Central memory CD4-positive, alpha-beta T cell (primary cell): ENCODE data around the gene MAP1B.
"Not testable (repeated sequence)": the region's sequence is repeated elsewhere in the genome, so short reads cannot be mapped to it uniquely, and the experiment has no call there.

ENCODE experiments used
- DNase-seq: peaks from one replicate; pipeline ENCODE4 v3.0.0; 2022
- total RNA-seq, 3 experiments: gene quantifications; one replicate each; lab custom pipeline; 2026; lab: John Stamatoyannopoulos, UW

Gene MAP1B
- 0 to 0.39 (median 0.07) reads per million in 3 experiments for total RNA-seq

DNA sequence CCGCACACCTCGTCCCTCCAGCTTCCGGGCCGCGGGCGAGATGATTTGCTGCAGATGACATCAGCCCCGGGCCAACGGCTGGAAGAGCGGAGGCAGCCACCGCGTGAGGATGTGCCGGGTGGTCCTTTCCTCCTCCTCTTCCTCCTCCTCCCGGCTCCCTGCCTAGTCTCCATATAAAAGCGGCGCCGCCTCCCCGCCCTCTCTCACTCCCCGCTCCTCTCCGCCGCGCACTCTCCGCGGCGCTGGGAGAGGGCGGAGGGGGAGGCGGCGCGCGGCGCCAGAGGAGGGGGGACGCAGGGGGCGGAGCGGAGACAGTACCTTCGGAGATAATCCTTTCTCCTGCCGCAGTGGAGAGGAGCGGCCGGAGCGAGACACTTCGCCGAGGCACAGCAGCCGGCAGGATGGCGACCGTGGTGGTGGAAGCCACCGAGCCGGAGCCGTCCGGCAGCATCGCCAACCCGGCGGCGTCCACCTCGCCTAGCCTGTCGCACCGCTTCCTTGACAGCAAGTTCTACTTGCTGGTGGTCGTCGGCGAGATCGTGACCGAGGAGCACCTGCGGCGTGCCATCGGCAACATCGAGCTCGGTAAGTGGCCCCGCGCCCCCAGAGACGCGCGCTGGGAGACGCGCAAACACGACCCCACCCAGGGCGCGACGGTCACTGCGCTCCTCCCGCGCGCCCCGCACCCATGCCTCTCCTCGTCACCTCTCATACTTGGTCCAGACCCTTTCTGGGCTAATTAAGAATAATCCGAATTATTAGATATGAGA is at the start of gene MAP1B:
Gene MAP1B (plus strand): TSS at position 345 of the 770 bp plus-strand sequence. CDS start 57 bp downstream, at position 402.
- DNase-seq: no peak

DNA sequence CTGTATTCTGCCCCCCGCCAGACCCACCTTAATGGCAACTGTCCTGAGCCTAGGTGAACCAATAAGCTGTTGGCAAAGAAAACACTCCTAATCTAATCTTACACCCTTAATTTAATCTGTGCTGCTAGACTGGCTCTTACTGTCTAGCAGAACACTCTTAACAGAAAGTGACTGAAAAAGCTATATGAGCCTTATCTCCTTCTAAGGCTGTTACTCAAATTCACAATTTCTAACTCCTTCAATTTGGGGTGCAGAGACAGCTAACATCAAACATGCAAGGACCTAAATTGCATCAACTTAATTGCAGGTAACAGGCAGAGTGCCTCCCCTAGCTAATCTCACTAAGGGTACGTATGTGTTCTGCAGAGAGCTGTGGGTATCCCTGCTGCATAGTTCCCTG is 49.5 kb upstream of the MAP1B start:
- DNase-seq: no peak

DNA sequence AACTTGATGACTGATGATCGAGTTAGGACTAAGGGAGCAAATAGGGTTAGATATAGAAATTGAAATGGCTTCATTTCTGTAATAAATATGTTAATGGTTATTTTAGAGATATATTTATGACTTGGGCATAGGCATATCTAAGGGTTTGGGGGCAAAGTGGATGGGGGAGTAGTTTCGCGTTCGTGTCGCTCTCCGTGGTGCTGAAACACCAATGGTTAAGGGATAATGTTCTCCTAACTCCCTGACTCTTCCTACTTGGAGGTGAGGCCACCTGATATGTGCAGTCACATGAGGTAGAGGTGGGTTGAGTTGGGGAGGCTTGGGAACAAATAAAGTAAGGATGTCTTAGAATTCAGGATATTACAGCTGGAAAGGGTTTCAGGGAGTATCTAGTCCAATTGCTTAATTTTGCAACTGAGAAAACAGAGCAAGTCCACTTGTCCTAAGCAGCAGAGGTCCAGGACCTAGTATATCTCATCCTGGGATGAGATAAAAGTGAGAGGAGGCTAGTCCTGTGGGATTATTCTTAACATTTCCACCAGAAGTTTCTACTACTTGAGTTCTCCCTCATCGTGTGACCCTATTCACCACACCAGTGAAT is 44.0 kb upstream of the MAP1B start:
- DNase-seq: no peak

DNA sequence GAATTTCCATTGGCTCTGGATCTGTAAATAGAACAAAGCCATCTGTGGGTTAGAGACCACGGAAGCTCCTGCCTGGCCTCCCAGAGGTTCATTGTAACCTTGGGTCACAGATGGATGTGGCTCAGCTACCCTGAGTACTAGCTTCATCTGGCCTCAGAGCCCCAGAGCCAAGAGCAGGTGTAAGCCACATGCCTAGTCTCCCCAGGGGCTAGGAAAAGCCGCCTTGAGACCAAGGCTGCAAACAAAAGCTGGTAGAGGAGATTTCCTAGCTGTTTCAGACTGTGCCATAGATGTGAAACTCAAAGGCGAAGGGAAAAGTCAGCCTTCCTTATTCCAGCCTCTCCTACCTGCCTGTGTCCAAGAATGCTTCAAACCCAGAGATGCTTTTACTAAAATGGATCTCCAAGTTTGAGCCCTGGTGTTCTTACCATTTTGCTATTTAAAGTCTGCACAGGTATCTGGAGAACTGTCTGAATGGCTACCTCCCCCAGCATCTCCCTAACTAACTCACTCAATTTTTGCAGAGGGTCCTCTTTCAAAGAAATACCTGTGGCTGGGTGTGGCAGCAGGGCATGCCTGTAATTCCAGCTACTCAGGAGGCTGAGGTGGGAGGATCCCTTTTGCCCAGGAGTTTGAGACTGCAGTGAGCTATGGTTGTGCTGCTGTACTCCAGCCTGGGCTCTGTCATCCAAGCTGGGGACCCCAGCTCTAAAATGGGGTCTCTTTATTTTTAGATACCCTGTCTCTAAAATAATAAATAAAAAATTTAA is 42.3 kb upstream of the MAP1B start:
- DNase-seq: no peak

DNA sequence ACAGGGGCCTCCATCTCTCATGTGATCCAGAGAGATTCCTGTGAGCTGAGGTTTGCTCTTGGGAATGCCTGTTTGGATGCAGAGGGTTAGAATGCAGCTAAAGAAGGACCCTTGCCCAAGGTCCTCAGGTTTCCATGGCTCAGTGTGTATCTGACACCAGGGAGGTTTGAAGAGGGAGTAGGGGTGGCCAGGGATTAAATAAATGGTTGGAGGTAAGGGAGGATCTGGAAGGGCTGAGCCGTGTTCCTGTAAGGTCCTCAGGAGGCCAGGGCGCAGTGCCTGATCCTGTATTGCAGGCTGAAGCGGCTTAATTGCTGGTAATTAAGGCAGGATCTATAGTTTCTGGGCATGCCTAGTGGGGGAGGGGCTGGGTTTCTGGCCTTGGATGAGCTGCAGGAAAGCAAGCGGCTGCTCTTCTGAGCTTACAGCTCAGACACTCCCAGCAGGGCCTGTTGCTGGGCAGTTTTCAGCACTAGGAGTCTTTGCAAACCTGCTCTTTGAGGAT is 41.5 kb upstream of the MAP1B start:
- DNase-seq: no peak

DNA sequence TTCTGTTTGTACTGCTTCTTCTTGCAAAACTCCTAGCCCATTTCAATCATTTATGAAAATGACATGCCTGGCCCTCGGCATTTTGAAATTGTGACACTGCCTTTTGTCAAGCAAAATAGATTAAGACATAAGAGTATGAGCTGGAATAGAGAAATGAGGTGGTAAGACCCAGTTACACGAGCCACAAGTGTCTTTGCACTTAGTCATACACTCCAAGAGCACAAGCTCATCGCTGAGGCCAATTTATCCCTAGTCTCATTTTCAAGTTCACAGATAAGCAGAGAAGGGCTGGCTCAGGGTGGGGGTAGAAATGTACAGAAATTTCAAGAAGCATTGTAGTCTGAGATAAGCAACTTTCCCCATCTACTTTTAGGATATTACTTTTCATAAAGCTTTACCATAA is 40.6 kb upstream of the MAP1B start:
- no peak for DNase-seq

DNA sequence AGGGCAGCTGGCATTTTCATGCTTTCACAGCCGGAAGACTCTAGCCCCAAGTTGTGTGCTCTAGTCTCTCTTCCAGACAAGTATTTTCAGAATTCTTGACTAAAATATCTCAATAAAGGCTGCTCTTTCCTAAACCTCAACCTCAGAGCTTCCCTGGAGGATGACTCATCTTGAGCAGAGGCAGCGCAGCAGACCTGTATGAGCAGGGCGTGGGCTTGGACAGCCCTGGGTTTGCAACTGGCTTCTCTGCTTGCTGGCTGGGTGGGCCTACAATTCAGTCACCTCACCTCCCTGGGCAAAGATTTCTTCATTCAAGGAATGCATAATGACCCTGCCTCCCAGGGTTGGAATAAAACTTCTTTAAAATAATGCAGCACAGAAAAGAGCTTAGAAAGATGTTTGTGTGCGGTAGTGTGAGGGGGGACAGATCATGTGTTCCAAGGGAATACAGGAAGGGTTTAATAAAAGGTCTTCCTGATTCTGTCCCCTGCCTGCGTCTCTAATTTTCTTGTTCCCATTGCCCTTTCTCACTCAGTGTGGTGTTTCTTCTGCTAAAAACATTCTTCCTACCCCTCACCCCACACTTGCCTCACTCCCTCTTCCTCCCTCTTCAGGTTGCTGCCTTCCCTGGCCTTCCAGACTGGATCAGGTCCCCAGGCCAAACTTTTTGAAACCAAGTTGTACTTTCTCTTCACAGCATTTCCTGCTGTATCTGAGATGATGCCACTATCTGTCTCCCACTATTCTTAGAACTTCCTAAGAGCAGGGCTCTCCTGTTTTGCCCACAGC is 39.4 kb upstream of the MAP1B start:
- no peak for DNase-seq

DNA sequence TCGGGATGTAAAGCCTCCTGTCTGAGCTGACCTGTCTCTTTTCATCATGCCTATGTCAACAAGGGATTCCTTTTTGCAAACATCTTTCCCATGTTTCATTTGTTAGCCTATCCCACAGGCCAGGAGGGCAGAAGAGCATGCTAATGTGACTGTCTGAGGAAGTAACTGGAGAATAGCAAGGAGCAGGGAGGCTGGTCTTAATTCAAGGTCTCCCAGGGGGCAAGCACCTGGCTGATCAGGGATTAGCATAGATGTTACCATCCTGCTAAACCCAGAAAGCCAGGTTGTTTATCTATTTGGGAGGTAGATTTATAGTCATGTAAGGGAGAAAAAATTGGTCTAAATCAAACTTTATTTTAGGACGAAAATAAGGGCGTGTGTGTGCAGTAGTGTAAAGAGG is 36.7 kb upstream of the MAP1B start:
- no peak for DNase-seq

DNA sequence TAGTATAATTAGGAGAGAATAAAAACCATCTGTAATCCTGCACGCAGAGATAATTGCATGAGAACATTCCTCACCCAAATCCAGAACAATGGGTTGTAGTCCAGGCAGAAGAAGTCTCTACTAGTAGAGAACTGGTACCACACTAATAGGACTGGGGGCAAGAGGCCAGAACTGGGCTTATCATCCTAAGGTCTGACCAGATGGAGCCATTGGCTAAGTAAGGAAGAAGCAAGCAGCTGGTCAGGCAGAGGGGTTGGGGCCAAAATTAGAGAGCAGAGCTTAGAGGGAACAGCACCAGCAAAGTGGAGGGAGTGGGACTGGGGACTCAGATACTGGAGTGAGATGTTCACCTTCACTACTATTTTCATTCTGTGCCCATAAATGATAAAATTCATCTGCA is 35.4 kb upstream of the MAP1B start:
- DNase-seq: no peak

DNA sequence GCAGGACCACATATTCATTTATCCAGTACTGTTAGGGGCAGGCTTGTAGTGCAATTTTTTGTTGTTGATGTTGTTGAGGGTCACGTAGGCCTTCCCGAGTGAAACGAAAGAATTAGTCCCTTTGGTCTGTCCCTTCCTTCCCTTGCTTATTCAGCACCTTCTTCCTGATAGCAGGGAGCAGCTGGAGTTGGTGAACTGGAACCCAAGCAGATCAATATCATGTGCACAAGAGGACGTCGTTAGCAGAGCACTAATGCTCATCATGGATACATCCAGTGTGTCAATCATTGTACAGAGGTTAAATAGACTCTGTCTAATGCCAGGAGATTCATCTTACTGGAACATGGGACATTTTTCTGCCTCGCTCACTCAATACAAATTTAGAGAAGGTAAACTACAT is 33.0 kb upstream of the MAP1B start:
- DNase-seq: no peak

DNA sequence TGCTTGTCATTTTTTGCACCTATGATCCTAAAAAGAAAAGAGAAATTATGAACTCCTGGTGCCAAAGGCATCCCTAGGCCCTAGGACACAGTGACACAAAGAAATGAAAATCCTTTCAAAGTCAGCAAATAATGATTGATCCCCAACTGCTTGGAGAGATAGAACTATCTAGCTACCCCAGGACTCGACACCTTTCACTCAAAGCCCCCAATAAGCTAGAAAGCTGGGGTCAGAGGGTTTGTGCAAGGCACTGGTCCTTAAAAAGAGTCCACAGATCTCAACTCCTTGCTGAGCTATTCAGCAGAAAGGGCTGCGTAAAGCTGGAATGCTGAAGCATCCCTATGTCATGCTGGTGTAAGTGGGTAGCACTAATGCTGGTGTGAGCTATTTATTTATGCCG is 31.8 kb upstream of the MAP1B start:
- DNase-seq: no peak

DNA sequence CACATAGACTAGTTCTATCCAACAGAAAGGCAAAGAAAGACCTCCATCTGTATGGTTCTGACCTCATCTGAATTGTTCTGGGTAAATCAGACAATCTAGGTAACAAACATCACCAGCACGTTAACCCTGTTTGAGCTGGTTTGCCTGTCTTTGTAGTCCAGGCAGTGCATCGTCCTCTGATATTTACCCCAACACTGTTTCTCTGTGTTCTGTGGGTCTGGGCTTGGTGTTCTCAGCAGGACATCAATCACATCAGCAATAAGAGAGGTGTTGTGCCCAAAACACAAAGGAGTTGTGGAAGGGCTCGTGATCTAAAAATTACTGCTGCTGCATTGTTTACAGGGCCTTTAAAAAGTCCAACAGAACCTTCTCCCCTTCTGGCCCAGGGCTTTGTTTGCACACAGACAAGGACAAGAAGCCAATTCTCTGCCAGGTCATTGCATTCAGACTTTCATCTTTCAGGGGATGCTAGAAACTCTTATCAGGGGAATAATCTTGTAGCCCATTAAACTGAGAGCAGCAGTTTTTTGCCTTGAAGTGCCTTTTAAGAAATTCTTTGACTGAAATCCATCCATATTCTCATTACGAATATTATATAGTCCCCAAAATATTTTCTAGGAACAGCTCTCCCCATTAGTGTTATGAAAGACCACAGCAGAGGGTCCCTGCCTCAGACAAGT is 30.5 kb upstream of the MAP1B start:
- DNase-seq: no peak

DNA sequence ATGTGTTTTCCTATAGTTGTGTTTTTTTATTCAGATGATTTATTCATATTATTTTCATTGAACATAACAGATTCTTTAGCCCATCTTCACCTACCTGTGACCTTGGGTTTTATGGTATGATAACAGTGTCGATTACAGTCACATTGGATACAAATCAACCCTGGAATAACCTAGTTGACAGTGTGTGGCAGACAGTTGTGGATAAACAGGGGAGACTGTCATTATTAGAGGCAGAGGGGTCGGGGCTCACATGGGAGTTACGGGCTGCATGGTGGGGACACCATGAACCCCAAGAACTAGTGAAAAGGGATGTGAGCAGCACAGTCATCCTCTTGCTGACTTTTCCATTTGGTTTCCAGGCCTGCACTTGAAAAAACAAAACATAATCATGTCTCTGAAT is 29.9 kb upstream of the MAP1B start:
- no peak for DNase-seq

DNA sequence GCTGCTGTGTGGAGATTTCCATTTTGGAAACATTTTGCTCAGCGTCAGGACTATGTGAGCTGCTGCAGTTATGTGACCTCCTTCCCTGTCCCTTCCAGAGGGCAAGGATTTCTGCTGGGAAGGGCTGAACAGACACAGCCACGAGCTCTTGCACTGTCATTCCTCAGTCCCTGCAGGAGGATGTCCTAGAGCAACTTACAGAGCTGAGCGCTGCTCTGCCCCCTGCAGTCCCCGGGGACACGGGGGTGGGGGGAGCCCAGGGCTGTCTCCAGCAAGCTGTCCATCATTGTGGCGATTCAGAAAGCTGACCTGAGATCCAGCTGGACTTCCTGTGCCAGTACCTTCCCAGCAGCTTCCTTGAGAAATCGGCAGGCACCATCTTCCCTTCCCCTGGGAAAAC is 28.0 kb upstream of the MAP1B start:
- DNase-seq: no peak

DNA sequence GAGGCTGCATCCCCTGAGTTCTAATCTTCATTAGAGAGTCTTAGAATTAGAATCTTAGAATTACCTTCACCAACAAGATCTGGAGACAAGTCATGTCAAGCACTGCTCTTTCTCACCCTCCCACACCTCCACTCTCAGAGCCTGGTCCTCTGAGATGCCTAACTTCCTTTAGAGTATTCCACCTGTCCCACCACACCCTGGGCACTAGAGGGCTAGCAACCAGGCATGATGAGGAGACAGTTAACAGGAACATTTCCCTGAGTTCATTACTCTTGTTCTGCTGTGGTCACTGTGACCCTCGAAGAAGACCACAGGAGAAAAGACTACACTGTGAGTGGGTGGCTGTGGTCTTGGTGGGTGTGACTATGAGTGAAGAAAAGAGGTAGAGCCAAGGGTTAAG is 25.2 kb upstream of the MAP1B start:
- no peak for DNase-seq

DNA sequence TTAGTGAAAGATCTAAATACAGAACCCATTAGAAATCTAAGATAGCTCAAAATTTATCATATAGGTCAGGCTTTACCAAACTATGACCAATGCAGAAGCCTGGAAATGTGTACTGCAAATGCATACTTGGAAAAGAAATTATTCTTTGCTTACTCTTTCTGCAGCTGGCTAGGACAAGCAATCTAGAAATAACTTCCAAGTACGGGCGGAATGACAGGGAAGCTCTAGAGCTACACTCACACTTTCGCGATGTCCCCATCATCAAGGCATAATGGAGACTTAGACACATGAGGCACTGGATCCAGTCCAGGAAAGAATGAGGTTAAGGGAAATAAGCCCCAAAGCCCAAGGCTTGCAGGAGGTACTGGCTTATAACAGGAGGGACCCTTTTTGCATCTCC is 22.4 kb upstream of the MAP1B start:
- DNase-seq: no peak

DNA sequence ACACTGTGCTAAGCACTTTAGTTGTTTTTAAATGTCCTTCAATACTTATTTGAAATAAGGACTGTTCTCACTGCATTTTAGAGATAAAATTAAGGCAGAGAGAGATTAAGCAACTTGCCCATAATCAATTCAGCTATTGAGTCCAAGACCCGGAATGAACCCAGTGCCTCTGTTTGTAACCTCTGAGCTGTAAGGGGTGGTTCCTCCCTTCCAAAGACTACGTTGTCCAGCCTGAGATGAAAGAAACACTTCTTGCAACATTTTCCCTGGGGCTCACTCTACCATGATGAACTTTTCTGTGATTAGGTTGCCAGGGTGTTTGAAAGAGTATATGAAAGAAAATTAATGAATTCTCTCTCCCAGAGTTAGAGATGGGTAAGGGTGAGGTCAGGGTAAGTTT is 22.0 kb upstream of the MAP1B start:
- DNase-seq: no peak

DNA sequence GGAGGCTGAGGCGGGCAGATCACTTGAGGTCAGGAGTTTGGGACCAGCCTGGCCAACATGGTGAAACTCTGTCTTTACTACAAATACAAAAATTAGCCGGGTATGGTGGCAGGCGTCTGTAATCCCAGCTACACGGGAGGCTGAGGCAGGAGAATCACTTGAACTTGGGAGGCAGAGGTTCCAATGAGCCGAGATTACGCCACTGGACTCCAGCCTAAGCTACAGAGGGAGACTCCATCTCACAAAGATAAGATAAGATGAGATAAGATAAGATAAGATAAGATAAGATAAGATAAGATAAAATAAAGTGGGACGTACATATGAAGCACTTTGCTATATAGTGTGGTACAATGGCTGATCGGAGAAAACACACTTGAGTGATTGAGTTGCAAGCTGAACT is 17.6 kb upstream of the MAP1B start:
- DNase-seq: not testable (repeated sequence)

DNA sequence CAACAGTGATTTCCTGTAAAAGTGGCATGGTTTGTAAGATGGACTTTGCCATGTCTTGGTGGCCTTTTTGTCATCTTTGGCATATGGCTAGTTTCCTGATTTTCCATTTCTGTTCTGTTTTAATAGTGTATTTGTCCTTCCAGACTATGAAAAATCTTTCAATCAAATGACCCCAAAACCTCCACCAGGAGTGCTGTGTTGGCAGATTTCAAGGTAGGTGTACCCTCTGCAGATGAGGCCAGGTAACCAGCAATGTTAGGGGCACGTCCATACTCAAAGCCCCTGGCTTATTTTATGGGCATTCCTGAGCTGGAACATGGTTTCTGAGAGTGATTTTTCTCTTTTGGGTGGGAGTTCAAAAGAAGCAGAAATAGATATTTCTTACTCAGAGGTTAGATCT is 15.2 kb upstream of the MAP1B start:
- no peak for DNase-seq

DNA sequence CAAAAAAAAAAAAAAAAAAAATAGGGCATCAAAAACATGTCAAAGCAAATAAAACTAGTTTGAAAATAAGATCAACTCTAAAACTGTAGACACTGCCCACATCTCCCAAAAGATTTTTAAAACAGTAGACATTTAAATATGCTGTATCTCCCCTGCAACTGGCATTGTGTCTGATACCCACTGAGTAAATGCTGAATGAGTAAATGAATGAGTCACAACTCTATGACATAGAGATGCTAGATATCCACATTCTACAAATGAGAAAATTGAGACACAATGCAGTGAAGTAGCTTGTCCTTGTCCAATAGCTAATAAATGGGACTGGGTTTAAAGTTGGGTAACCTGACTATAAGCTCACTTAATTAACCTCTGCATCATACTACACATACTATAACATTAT is 14.1 kb upstream of the MAP1B start:
- no peak for DNase-seq

DNA sequence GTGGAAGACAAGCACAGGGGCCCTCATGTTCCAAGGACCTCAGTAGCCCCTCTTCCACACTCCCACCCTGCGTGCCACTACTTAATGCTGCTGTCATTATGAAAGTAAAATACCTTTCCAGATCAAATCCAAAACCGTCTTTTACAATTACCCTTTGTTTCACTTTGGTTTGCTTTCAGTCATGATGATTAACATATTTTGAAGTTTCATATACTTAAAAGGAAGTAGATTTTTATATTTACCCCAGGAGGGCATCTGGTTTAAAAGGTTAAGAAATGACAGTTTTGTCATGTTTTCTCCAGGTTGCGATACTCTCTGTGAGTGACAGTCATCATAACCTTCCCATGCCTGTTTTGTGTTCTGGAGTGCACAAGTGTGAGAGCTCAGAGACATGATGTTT is 13.5 kb upstream of the MAP1B start:
- DNase-seq: no peak

DNA sequence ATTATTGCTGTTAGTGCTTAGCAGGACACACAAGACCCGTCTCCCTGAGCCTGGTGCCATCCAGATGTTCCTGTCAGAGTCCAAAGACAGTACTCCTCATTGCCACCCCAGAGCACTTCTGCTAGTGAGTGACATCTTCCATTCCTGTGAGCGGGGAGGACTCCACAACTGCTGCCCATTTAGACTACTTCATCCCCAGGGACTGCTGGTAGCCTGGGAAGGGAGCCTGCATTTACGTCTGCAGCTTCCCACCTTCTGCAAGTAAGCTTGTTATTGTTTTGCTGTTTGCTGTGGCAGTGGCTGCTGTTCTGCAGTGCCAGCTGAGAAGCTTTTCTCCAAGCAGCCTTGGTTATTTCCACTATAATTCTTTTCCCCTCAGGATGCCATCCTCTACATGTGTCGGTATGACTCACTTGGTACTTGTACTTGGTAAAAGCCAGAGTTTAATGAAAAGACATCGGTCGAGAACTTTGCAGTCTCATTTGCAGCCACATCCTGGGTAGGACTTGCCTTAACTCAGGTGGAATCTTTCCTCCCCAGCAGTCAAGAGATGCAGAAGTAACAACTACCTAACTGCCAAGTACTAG is 10.6 kb upstream of the MAP1B start:
- DNase-seq: no peak
